Measurements from ENCODE around the gene STRA6.

- TF ChIP-seq YY1 (IDR thresholded peaks at IDR 0.05; ENCODE audit: insufficient read depth, insufficient read length), result no peak
- TF ChIP-seq ZNF274 (IDR thresholded peaks at IDR 0.05; ENCODE audit: low read depth, low read length), result no peak
Observed at GRCh38 chr15:74182131-74182530, 20.5 kb downstream of the STRA6 start.

All from NT2/D1 (cell line).